Esophagus squamous epithelium (tissue), 5 donors: Measurements from ENCODE around the gene DHRS1. TPM values are rescaled to one million over a fixed set of nuclear protein-coding genes. Genes with fewer than 3 reads are reported as not detected.

Experiments
- DNase-seq: peaks from one replicate; lab custom pipeline; 2025; lab: John Stamatoyannopoulos, UW
- H3K27ac ChIP-seq, 4 donors: fragments of 200-600 bp; sonication (generic); one replicate each; pipeline ENCODE4 v1.5.1; 2016 to 2019; ENCODE audit warnings: mild to moderate bottlenecking in 1 of 4
- H3K27me3 ChIP-seq, 4 donors: fragments of 200-600 bp; sonication (generic); 1 replicate in 3 of 4; 2 replicates in 1 of 4; pipeline versions ENCODE4 v1.5.1 to v1.6.0; 2017 to 2021; ENCODE audit warnings: antibody characterized with exemption in 1 of 4
- H3K36me3 ChIP-seq, 3 donors: fragments of 200-600 bp; sonication (generic); one replicate each; pipeline ENCODE4 v1.5.1; 2016 to 2019
- H3K4me1 ChIP-seq, 3 donors: fragments of 200-600 bp; sonication (generic); one replicate each; pipeline ENCODE4 v1.5.1; 2017 to 2019
- H3K4me3 ChIP-seq, 4 donors: fragments of 200-600 bp; sonication (generic); 1 replicate in 3 of 4; 2 replicates in 1 of 4; pipeline ENCODE4 v1.5.1; 2016 to 2019; ENCODE audit warnings: mild to moderate bottlenecking in 2 of 4, moderate library complexity in 1 of 4
- H3K9me3 ChIP-seq, 3 donors: fragments of 200-600 bp; sonication (generic); one replicate each; pipeline ENCODE4 v1.5.1; 2016 to 2019
- CTCF ChIP-seq, 6 experiments: fragments of 450-650 bp in 4 of 6; fragments of 200-600 bp in 2 of 6; sonication (generic) in 2 of 6; IDR thresholded peaks; one replicate each; pipeline ENCODE4 v1.5.1; 2016 to 2019; ENCODE audit warnings: antibody characterized with exemption in 6 of 6, mild to moderate bottlenecking in 4 of 6, moderate library complexity in 4 of 6
- POLR2A ChIP-seq, 4 donors: fragments of 450-650 bp; IDR thresholded peaks; one replicate each; pipeline ENCODE4 v1.6.1; 2017; ENCODE audit warnings: antibody characterized with exemption in 4 of 4, mild to moderate bottlenecking in 4 of 4, moderate library complexity in 3 of 4
- WGBS, 2 donors: methylation state at CpG; one replicate each; pipeline ENCODE4 v1.1.5; 2018; 5-methylcytosine and 5-hydroxymethylcytosine counted together
- intact Hi-C: fragments of 100-400 bp; cut with DNase I; formaldehyde crosslinking; loops from one replicate; pipeline ENCODE4 v1.15.0; 2022
- total RNA-seq, 4 donors: library from RNA; depleted of rRNA; stranded (reverse); fragments of >200 nt; gene quantifications; one replicate each; pipeline ENCODE4 v1.1.0, GENCODE V29; 2016
- donor health status: DM: yes; HTN: yes; CAD: no.

The DHRS1 gene
- total RNA-seq, 4 donors from 2014 or later: 81.6 to 164 (median 101) TPM

GRCh38 chr14:24315807-24316596 lies 16.4 kb upstream of the DHRS1 start:
- 48 to 84% methylated on average over 6 to 19 of the region's 70 CpGs for WGBS, 2 donors
- H3K4me3 ChIP-seq: peak overlapping the region in 2 of 4 donors; percentile 4 to 32
- DNase-seq: no peak

GRCh38 chr14:24315243-24315806 lies 15.7 kb upstream of the DHRS1 start:
- H3K36me3 ChIP-seq: no peaks in the 10 kb centered on the region
- no peak for TF ChIP-seq POLR2A (IDR thresholded peaks at IDR 0.05)
- no peak for TF ChIP-seq CTCF (IDR thresholded peaks at IDR 0.05)
- H3K9me3 ChIP-seq: no peaks in the 10 kb centered on the region
- H3K4me3 ChIP-seq: peak overlapping the region in 2 of 4 donors; percentile 4 to 32
- intact Hi-C loops: no loop called here
- peaks cover 56 to 75% (median 67%) of the 10 kb centered on the region in 3 donors for H3K4me1 ChIP-seq
- 61 to 71% methylated on average over 6 to 7 of the region's 10 CpGs for whole genome bisulfite sequencing, 2 donors
- H3K27me3 ChIP-seq: peaks cover 0 to 27% (median 0%) of the 10 kb centered on the region in 4 donors
- DNase-seq: no peak
- H3K27ac ChIP-seq: peak overlapping the region; percentile 86 to 97 (median 93)

More at GRCh38 chr14:24315807-24316596, 16.4 kb upstream of the DHRS1 start:
- intact Hi-C loops: no loop called here
- Histone ChIP-seq H3K9me3 (no peaks in the 10 kb centered on the region), H3K36me3 (no peaks in the 10 kb centered on the region), H3K4me1 (peaks cover 52 to 68% (median 63%) of the 10 kb centered on the region in 3 donors), H3K27ac (peak overlapping the region; percentile 86 to 97 (median 93)), H3K27me3 (peaks cover 0 to 27% (median 0%) of the 10 kb centered on the region in 4 donors)
- TF ChIP-seq POLR2A (IDR thresholded peaks at IDR 0.05) (no peak), CTCF (IDR thresholded peaks at IDR 0.05) (peak in 3 of 6 experiments; percentile 5 to 30 (median 17))

DNA sequence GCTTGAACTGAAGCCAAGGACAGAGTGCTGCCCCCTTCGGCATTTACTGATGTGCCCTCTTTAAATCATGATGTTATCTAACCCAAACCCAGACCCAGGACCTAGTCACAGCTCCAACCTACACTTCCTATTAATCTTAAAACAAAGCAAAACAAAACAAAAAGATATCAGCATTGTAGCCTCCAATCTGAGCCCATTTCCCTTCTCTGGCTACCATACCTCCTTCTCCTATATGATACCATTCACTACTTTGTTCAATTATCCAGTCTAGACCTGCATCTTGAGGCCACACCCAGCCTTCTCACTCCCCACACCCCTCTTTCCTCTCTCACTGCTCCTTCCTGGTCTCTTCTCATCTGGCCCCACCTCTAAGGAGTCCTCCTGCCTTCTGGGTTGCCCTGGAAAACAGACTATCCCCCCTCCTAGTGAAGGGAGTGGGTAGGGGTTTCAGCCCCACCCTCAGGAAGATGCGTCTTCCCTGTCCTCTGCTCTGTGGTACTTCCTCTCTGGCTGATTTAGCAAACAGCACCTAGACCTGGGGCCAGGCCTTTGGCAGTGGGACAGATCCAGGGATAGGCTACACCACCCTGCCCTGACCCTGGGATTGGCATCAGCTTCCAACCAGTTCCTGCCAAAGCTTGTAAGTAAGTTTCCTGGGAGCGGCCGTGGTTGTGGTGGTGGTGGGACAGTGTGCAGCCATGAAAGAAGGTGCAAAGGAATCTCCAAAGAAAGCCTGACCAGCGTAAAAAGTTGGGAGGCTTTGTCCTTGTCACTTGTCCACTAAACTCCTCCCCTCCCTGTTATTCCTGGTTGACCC lies 15.0 kb upstream of the DHRS1 start:
- Histone ChIP-seq H3K9me3 (no peaks in the 10 kb centered on the region), H3K27me3 (peaks cover 0 to 27% (median 0%) of the 10 kb centered on the region in 4 donors), H3K4me1 (peaks cover 64 to 83% (median 74%) of the 10 kb centered on the region in 3 donors), H3K36me3 (no peaks in the 10 kb centered on the region), H3K27ac (peak overlapping the region; percentile 86 to 97 (median 93)), H3K4me3 (peak overlapping the region in 1 of 4 donors; percentile 32)
- no peak for DNase-seq
- 12 to 58% methylated on average over 5 of the region's 5 CpGs for WGBS, 2 donors
- TF ChIP-seq POLR2A (IDR thresholded peaks at IDR 0.05) (no peak), CTCF (IDR thresholded peaks at IDR 0.05) (no peak)
- intact Hi-C loops: no loop called here

DNA sequence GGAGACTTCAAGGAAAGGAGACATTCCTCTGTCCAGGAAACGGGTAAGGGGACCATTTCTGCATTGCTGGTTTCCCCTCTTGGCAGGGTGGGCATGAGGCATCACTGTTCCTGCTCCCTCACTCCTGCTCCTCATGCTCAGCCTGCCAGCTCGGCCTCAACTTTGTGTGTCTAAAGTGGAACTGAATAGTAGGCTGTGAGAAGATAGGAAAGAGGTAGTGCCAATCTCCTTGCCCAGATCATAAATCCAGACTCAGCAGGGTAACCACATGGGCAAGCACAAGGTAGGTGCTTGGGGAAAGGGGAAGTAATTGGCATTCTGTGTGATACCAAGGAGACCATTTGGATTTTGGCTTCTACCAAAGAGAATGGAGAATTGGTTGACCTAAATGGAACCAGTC lies 14.3 kb upstream of the DHRS1 start:
- DNase-seq: no peak
- Histone ChIP-seq H3K9me3 (no peaks in the 10 kb centered on the region), H3K4me3 (peak overlapping the region in 1 of 4 donors; percentile 32), H3K4me1 (peaks cover 69 to 89% (median 81%) of the 10 kb centered on the region in 3 donors), H3K36me3 (no peaks in the 10 kb centered on the region), H3K27ac (peak overlapping the region; percentile 86 to 97 (median 93)), H3K27me3 (peaks cover 0 to 24% (median 0%) of the 10 kb centered on the region in 4 donors)
- WGBS, 2 donors: 50 to 72% methylated on average over 2 of the region's 2 CpGs
- TF ChIP-seq CTCF (IDR thresholded peaks at IDR 0.05) (no peak), POLR2A (IDR thresholded peaks at IDR 0.05) (no peak)
- intact Hi-C loops: no loop called here
